ENCODE results near the gene CFAP410. TPM values are rescaled to one million over a fixed set of nuclear protein-coding genes. Genes with fewer than 3 reads are reported as not detected.

The CFAP410 gene
- total and polyA plus RNA-seq, 2 of the 8 experiments (the other 6 are each of a cell fraction or from before 2014, with no cell fraction given), result 10.6 to 12.0 TPM

DNA sequence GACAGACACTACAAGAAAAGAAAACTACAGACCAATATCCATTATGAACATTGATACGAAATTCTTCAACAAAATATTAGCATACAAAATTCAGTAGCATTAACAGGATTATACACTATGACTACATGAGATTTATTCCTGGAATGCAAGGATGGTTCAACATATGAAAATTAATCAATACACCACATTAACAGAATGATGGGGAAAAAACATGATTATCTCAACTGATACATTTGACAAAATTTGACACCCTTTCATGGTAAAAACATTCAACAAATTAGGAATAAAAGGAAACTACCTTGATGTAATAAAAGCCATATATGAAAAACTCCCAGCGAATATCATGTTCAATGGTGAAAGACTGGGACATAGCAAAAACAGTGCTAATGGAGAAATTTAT, 45.8 kb upstream of the CFAP410 start:
- Histone ChIP-seq H3K23me2 (ENCODE audit: low read depth, low read length) (peaks cover 2% of the 10 kb centered on the region; the same call in 1 of the 2 replicates), H2BK12ac (ENCODE audit: low read depth, low read length) (no peak overlapping the region), H2BK20ac (ENCODE audit: low read length) (no peak overlapping the region), H3K18ac (ENCODE audit: extremely low read depth, low read length) (no peak overlapping the region), H3K27me3 (replicated peaks in 1 of 4; ENCODE audit: control insufficient read depth in 3 of 4, extremely low read depth in 1 of 4, insufficient read depth in 3 of 4, low read length in 3 of 4) (no peaks in the 10 kb centered on the region; a peak in 1 of 7 replicates), H3K4me2 (ENCODE audit: insufficient read depth in 1 of 2, low read depth in 2 of 2, low read length in 2 of 2) (no peak overlapping the region), H2BK5ac (ENCODE audit: low read depth, low read length) (no peak overlapping the region), H3K4me1 (replicated peaks in 1 of 4; ENCODE audit: control insufficient read depth in 3 of 4, insufficient read depth in 4 of 4, low read length in 3 of 4) (peaks cover 0 to 6% (median 2%) of the 10 kb centered on the region in 4 experiments; a peak in 2 of 7 replicates), H3K4ac (replicated peaks; ENCODE audit: insufficient read length, low read depth, low read length) (no peak overlapping the region), H3K79me1 (ENCODE audit: low read depth, low read length) (no peaks in the 10 kb centered on the region), H2AK5ac (ENCODE audit: low read depth, low read length) (no peak overlapping the region), H4K5ac (ENCODE audit: insufficient read length, low read depth, low read length) (no peak overlapping the region), H3K4me3 (ENCODE audit: extremely low read depth in 1 of 4, insufficient read depth in 2 of 4, low read depth in 3 of 4, low read length in 4 of 4) (no peak overlapping the region), H4K8ac (ENCODE audit: extremely low read depth, insufficient read depth, low read length) (no peak overlapping the region), H3K56ac (replicated peaks; ENCODE audit: insufficient read length, low read depth, low read length) (no peak overlapping the region), H3K36me3 (ENCODE audit: control insufficient read depth in 2 of 4, insufficient read depth in 4 of 4, low read length in 3 of 4) (no peaks in the 10 kb centered on the region), H4K91ac (replicated peaks; ENCODE audit: insufficient read length, low read length) (no peak overlapping the region), H3K23ac (ENCODE audit: insufficient read length) (no peak overlapping the region), H3K79me2 (ENCODE audit: control insufficient read depth in 1 of 2, insufficient read depth in 2 of 2, low read length in 2 of 2) (no peaks in the 10 kb centered on the region), H2BK15ac (ENCODE audit: low read length) (no peak overlapping the region), H3K9me3 (ENCODE audit: insufficient read depth in 2 of 2, low read depth in 1 of 2, low read length in 1 of 2) (peaks cover 4 to 7% of the 10 kb centered on the region in 2 experiments; a peak in 2 of 4 replicates), H3K14ac (ENCODE audit: insufficient read length) (no peak overlapping the region), H4K20me1 (replicated peaks in 1 of 2; ENCODE audit: control insufficient read depth in 1 of 2, insufficient read depth in 2 of 2, low read length in 2 of 2) (no peaks in the 10 kb centered on the region), H2BK120ac (replicated peaks; ENCODE audit: low read depth, low read length) (no peak overlapping the region), H2AFZ (ENCODE audit: low read length) (no peak overlapping the region), H3K9ac (replicated peaks in 1 of 4; ENCODE audit: extremely low read depth in 1 of 4, low read depth in 3 of 4, low read length in 3 of 4) (no peak overlapping the region), H3K27ac (ENCODE audit: low read depth, low read length) (no peak overlapping the region)
- DNase-seq (ENCODE audit: low read depth in 1 of 2, low spot score in 2 of 2) (no peak), FAIRE-seq (no peak)
- CTCF ChIA-PET (ENCODE audit: partially characterized antibody), result interaction anchor here (1.1 kb wide), 1 partner anchor 21 kb away, joined by 3 read pairs; no protein-coding TSS in a partner anchor
- POLR2A ChIA-PET (ENCODE audit: partially characterized antibody), result no interaction called here
- 68% methylated on average over 2 of the region's 2 CpGs; no CpG with 5 or more reads in 1 of the 2 experiments for WGBS, 2 experiments (ENCODE audit: extremely low coverage in 1 of 2, insufficient coverage in 1 of 2, insufficient read length in 1 of 2, insufficient replicate concordance in 2 of 2, low coverage in 1 of 2, low lambda C conversion rate in 2 of 2, missing lambda C conversion rate in 1 of 2)
- no peak for TF ChIP-seq EZH2 (IDR thresholded peaks at IDR 0.05; ENCODE audit: low read depth, low read length, severe bottlenecking)
- no peak for TF ChIP-seq NRF1 (IDR thresholded peaks at IDR 0.05; ENCODE audit: low read depth, low read length)
- no peak for TF ChIP-seq CEBPB (IDR thresholded peaks at IDR 0.05; ENCODE audit: low read depth, low read length)
- no peak for TF ChIP-seq RNF2 (IDR thresholded peaks at IDR 0.05; ENCODE audit: borderline replicate concordance, low read depth, low read length, missing control alignments, poor library complexity, severe bottlenecking)
- TF ChIP-seq KDM4A (IDR thresholded peaks at IDR 0.05; ENCODE audit: low read depth, low read length, severe bottlenecking), result no peak
- no peak for TF ChIP-seq SIRT6 (IDR thresholded peaks at IDR 0.05; ENCODE audit: low read length)
- TF ChIP-seq CBX5 (IDR thresholded peaks at IDR 0.05; ENCODE audit: low read depth, low read length), result no peak
- TF ChIP-seq SP4 (IDR thresholded peaks at IDR 0.05; ENCODE audit: low read length), result no peak
- no peak for TF ChIP-seq POLR2AphosphoS5 (IDR thresholded peaks at IDR 0.05; ENCODE audit: low read depth, low read length)
- no peak for TF ChIP-seq RAD21 (IDR thresholded peaks at IDR 0.05 in 1 of 2, conservative IDR thresholded peaks at IDR 0.05 in 1 of 2; ENCODE audit: low read depth in 2 of 2, low read length in 2 of 2)
- no peak for TF ChIP-seq YY1 (IDR thresholded peaks at IDR 0.05; ENCODE audit: low read depth, low read length)
- TF ChIP-seq JUND (IDR thresholded peaks at IDR 0.05; ENCODE audit: low read length), result no peak
- TF ChIP-seq SIX5 (IDR thresholded peaks at IDR 0.05; ENCODE audit: low read depth, low read length), result no peak
- TF ChIP-seq BCL11A (IDR thresholded peaks at IDR 0.05; ENCODE audit: low read depth in 2 of 2, low read length in 2 of 2), result no peak
- TF ChIP-seq SAP30 (IDR thresholded peaks at IDR 0.05; ENCODE audit: insufficient read depth, insufficient replicate concordance, low read length), result no peak

All from H1 (cell line).